NCI-H2171 (cell line): ENCODE measurements around the gene NEK4.
"Not testable (repeated sequence)": the region's sequence is repeated elsewhere in the genome, so short reads cannot be mapped to it uniquely, and the experiment has no call there.

ENCODE experiments used
- DNase-seq: peaks from one replicate; lab custom pipeline; 2025; lab: John Stamatoyannopoulos, UW

NEK4 gene

DNA sequence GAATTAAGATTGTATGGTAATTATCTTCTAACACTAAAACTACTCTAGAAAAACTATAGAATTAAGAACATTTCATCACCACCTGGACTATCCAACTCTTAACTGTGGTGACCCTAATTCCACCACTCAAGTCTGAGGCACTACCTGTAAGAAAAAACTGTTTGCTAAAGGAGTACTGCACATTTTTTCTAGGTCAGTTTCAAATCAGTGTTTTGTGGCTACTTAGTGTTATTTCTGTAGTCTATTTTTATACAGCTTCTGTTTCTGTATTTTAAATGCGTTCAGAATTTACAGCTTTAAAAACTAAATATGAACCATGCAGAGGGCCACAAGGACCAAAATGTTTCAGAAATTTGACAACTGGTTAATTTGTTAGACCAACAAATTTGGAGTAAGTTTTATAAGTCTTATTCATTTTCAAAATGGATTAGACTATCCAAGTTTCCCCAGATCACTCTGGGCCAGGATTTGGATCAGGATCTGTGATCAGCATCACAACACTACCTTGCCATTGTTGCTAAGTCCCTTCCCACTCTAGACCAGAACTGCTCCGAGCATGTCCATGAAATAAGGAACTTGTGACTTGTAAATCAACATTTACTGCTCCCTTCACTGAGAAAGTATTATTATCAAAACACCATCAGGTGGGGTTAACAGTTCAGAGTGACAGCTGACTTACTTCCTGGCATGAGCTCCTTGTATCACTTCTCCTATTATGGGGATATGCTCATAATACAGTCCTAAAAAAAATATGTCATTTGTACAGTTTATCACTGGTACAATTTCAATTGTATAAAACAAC is 73.7 kb downstream of the NEK4 start:
- no peak for DNase-seq

GRCh38 chr3:52695798-52696671 is 74.7 kb downstream of the NEK4 start:
- DNase-seq: no peak

DNA sequence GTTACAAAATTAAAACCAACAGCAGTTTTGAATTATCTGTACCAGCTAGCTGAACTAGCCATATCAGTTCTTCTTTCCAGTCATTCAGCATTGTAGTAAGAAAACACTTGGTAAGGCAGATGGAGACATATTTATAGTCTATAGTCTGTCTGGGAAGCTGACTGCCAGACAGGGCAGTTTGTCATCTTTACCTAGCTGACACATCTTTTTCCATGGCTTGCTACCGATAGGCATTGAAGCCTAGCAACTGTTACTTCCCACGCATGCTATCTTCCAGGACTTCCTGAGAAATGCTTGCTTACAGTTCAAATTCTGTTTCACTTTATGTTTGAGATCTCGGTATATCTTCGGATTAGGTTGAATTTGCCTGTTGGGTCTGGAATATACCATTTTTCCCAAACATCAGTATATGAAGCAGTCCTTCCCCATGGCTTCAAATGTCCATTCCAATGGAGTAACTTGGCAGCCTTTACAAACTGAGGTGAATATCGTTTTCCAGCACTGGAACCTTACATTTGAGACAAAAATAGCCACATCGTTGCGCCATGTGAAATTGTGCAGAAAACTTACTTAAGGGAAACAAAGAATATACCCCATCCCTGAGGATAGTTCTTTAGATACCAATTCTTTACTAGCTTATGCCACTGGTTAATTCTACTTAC is 76.1 kb downstream of the NEK4 start:
- DNase-seq: no peak

GRCh38 chr3:52693071-52693470 is 77.7 kb downstream of the NEK4 start:
- DNase-seq: no peak

GRCh38 chr3:52690560-52690959 is 80.2 kb downstream of the NEK4 start:
- no peak for DNase-seq

- no peak for DNase-seq
Measured at GRCh38 chr3:52689151-52689550, 81.6 kb downstream of the NEK4 start.

DNA sequence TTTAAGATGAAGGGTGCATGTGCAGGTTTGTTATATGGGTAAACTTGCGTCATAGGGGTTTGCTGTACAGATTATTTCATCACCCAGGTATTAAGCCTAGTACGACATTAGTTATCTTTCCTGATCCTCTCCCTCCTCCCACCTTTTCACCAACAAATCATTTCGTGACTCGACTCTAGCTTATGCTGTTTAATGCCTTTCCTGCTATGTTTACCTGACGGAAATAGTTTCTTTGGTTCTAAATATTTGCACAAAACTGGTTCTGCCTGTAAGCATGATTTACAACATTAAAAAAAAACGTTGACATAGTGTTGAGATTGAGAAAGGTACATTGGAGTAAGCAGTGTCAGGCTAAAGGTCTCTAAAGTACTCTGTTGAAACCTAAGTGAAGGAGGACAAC is 82.5 kb downstream of the NEK4 start:
- DNase-seq: no peak

GRCh38 chr3:52685709-52686691 is 84.7 kb downstream of the NEK4 start, which contains the start of the genes GNL3 and PBRM1:
TSS of gene GNL3 (plus strand) at chr3:52686032. CDS start at chr3:52686093, 61 bp downstream.
TSS of gene PBRM1 (minus strand) at chr3:52685913.
- DNase-seq: peak; percentile 78

DNA sequence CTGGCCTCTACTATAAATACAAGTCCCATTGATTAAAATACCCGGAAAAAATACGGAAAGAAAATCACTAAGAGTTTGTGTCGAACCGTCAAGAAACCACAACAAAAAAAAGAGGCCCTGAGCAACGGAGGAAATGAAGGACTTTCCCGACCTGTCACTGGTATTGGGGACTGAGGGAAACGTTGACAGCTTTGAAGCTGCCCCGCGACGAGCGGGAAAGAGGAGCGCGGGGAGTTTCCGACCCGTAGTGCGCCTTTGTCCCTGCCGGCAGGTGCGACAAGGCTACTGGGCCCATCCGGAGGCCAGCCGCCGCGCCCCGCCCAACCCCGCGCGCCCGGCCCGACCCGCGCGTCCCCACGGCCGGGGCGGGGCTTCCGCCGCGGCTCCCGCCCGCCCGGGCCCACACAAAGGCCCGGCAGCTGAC is 85.4 kb downstream of the NEK4 start:
- peak; percentile 59 for DNase-seq

- no peak for DNase-seq
Measured at GRCh38 chr3:52684184-52684583, 86.6 kb downstream of the NEK4 start.

DNA sequence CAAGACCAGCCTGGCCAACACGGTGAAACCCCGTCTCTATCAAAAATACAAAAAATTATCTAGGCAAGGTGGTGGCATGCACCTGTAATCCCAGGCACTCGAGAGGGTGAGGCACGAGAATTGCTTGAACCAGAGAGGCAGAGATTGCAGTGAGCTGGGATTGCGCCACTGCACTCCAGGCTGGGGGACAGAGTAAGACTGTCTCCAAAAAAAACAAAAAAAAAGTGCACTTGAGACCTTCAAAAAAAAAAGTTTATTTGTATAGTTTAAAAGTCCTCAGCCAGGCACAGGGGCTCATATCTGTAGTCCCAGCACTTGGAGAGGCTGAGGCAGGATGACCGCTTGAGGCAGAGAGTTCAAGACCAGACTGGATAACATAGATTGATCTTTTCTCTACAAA is 87.1 kb downstream of the NEK4 start:
- no peak for DNase-seq

- DNase-seq: no peak
Measured at GRCh38 chr3:52682016-52682415, 88.7 kb downstream of the NEK4 start.

GRCh38 chr3:52681596-52681995 is 89.1 kb downstream of the NEK4 start:
- no peak for DNase-seq

GRCh38 chr3:52679811-52680210 is 90.9 kb downstream of the NEK4 start:
- DNase-seq: no peak

- no peak for DNase-seq
Measured at GRCh38 chr3:52679199-52679538, 91.6 kb downstream of the NEK4 start.

GRCh38 chr3:52678265-52679198 is 92.2 kb downstream of the NEK4 start:
- DNase-seq: no peak

GRCh38 chr3:52676201-52676600 is 94.5 kb downstream of the NEK4 start:
- not testable (repeated sequence) for DNase-seq

DNA sequence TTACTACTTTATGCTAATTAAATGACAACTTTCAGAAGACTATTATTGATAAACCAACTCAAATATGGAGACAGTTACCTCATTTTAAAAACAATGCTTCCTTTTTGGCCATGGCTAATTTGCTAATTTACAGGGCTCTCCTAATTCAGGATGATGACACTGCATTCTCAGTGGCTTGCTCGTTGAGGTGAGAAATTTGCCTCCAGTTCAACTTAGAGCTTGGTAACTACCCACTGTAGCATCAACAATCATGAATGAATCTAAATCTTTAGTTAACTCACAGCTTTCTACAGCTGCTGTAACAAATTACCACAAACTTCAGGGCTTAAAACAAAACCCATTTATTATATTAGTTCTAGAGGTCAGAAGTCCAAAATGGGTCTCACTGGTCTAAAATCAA is 99.1 kb downstream of the NEK4 start:
- DNase-seq: no peak

GRCh38 chr3:52670621-52671521 is 99.9 kb downstream of the NEK4 start:
- no peak for DNase-seq
